ENCODE measurements around the gene SH3RF3. TPM values are rescaled to one million over a fixed set of nuclear protein-coding genes. Genes with fewer than 3 reads are reported as not detected.

Gene SH3RF3
- 0.54 to 0.66 TPM (median 0.62 TPM) in 5 replicates for total RNA-seq (2022; extraction: Qiagen RNA extraction)

GRCh38 chr2:109128616-109129355 is at the start of gene SH3RF3:
SH3RF3 (plus strand) TSS chr2:109129205.

Other genes starting within 250 kb of the SH3RF3 start
- gene EDAR, start 140.0 kb upstream of the SH3RF3 start, total RNA-seq (2022; extraction: Qiagen RNA extraction) = 0.02 to 0.09 TPM (median 0.08 TPM) in 5 replicates

Measured in A549 treated with Hydrocortisone at 1 μM for 4 hours (cell line).